ENCODE data around the gene C2orf68. TPM values are rescaled to one million over a fixed set of nuclear protein-coding genes. Genes with fewer than 3 reads are reported as not detected.
"Not testable (repeated sequence)": the region's sequence is repeated elsewhere in the genome, so short reads cannot be mapped to it uniquely, and the experiment has no call there.

Gene C2orf68
- total RNA-seq, 2 experiments from 2014 or later, result 86.2 to 86.7 TPM

GRCh38 chr2:85615413-85615728 is 3.5 kb upstream of the C2orf68 start:
- peaks cover 31% of the 10 kb centered on the region for H3K4me1 ChIP-seq (ENCODE audit: insufficient read depth, low read length, poor library complexity, severe bottlenecking)
- H3K9me3 ChIP-seq (ENCODE audit: low read length), result no peaks in the 10 kb centered on the region
- peaks cover 65% of the 10 kb centered on the region for H3K79me2 ChIP-seq (ENCODE audit: insufficient read depth, low read depth, low read length)
- H3K4me2 ChIP-seq (ENCODE audit: low read length), result peak overlapping the region; percentile 69
- BruUV-seq (replicated peaks), result no TSS peak
- peak overlapping the region; percentile 65 for H3K27ac ChIP-seq (ENCODE audit: low read depth, low read length, poor library complexity, severe bottlenecking)
- peaks cover 12% of the 10 kb centered on the region; the same call in 1 of the 2 replicates for H4K20me1 ChIP-seq (ENCODE audit: insufficient read depth, low read length)
- ChIA-PET CTCF (ENCODE audit: unreplicated experiment) (interaction anchor here (0.6 kb wide), 2 partner anchors 78 to 178 kb away, joined by 5 to 6 read pairs; no protein-coding TSS in a partner anchor), POLR2A (interaction anchor here (0.6 to 1.5 kb wide), 6 partner anchors 10 to 647 kb away, joined by 3 to 4 read pairs (median 4); partner anchors contain the start of gene GGCX)
- H3K36me3 ChIP-seq (ENCODE audit: insufficient read depth, low read length), result peaks cover 33% of the 10 kb centered on the region
- peak overlapping the region; percentile 61; the same call in 1 of the 2 replicates for H2AFZ ChIP-seq (ENCODE audit: low read length)
- intact Hi-C loops (cut with micrococcal nuclease; ENCODE audit: unreplicated experiment), result no loop called here
- no peaks in the 10 kb centered on the region for H3K9me2 ChIP-seq (ENCODE audit: insufficient read depth, low read length)
- peak overlapping the region; percentile 80 for H3K4me3 ChIP-seq (ENCODE audit: low read depth, low read length, poor library complexity, severe bottlenecking)
- no peak for DNase-seq (ENCODE audit: low spot score)
- no peak for TF ChIP-seq EZH2phosphoT487 (IDR thresholded peaks at IDR 0.05; ENCODE audit: borderline replicate concordance, low read depth, low read length)
- TF ChIP-seq CTCF (conservative IDR thresholded peaks at IDR 0.05; ENCODE audit: low read length), result no peak

- CTCF ChIA-PET (ENCODE audit: unreplicated experiment), result interaction anchor here (0.6 kb wide), 1 partner anchor 177 kb away, joined by 6 read pairs; no protein-coding TSS in a partner anchor
- H3K9me2 ChIP-seq (ENCODE audit: insufficient read depth, low read length); DNase-seq (ENCODE audit: low spot score); H2AFZ ChIP-seq (ENCODE audit: low read length); intact Hi-C loops (cut with micrococcal nuclease; ENCODE audit: unreplicated experiment); BruUV-seq (replicated peaks); H3K9me3 ChIP-seq (ENCODE audit: low read length); H3K27ac ChIP-seq (ENCODE audit: low read depth, low read length, poor library complexity, severe bottlenecking); H3K4me3 ChIP-seq (ENCODE audit: low read depth, low read length, poor library complexity, severe bottlenecking); H3K4me2 ChIP-seq (ENCODE audit: low read length): not testable (repeated sequence)
- peaks cover 66% of the 10 kb centered on the region for H3K79me2 ChIP-seq (ENCODE audit: insufficient read depth, low read depth, low read length)
- POLR2A ChIA-PET, result interaction anchor here (1.0 to 1.5 kb wide), 3 partner anchors 10 to 78 kb away, joined by 3 to 4 read pairs (median 4); partner anchors contain the start of gene GGCX
- peaks cover 12% of the 10 kb centered on the region; the same call in 1 of the 2 replicates for H4K20me1 ChIP-seq (ENCODE audit: insufficient read depth, low read length)
- peaks cover 32% of the 10 kb centered on the region for H3K36me3 ChIP-seq (ENCODE audit: insufficient read depth, low read length)
- H3K4me1 ChIP-seq (ENCODE audit: insufficient read depth, low read length, poor library complexity, severe bottlenecking), result peaks cover 35% of the 10 kb centered on the region
Measured at GRCh38 chr2:85614757-85615156, 2.9 kb upstream of the C2orf68 start.

GRCh38 chr2:85613717-85614515 is 2.0 kb upstream of the C2orf68 start:
- CTCF ChIA-PET (ENCODE audit: unreplicated experiment), result no interaction called here
- Histone ChIP-seq H3K4me2 (ENCODE audit: low read length) (no peak overlapping the region), H3K9me2 (ENCODE audit: insufficient read depth, low read length) (no peaks in the 10 kb centered on the region), H3K79me2 (ENCODE audit: insufficient read depth, low read depth, low read length) (peaks cover 57% of the 10 kb centered on the region), H3K36me3 (ENCODE audit: insufficient read depth, low read length) (peaks cover 29% of the 10 kb centered on the region), H3K4me1 (ENCODE audit: insufficient read depth, low read length, poor library complexity, severe bottlenecking) (peaks cover 35% of the 10 kb centered on the region), H3K4me3 (ENCODE audit: low read depth, low read length, poor library complexity, severe bottlenecking) (no peak overlapping the region), H4K20me1 (ENCODE audit: insufficient read depth, low read length) (peaks cover 7% of the 10 kb centered on the region; the same call in 1 of the 2 replicates), H3K27ac (ENCODE audit: low read depth, low read length, poor library complexity, severe bottlenecking) (no peak overlapping the region), H2AFZ (ENCODE audit: low read length) (no peak overlapping the region), H3K9me3 (ENCODE audit: low read length) (no peaks in the 10 kb centered on the region)
- no peak for DNase-seq (ENCODE audit: low spot score)
- POLR2A ChIA-PET, result interaction anchor here (1.5 kb wide), 1 partner anchor 77 kb away, joined by 4 read pairs; no protein-coding TSS in a partner anchor
- no TSS peak for BruUV-seq (replicated peaks)
- intact Hi-C loops (cut with micrococcal nuclease; ENCODE audit: unreplicated experiment), result no loop called here
- no peak for TF ChIP-seq CTCF (conservative IDR thresholded peaks at IDR 0.05; ENCODE audit: low read length)
